Activated CD4-positive, CD25-positive, alpha-beta regulatory T cell treated with anti-CD3 and anti-CD28 coated beads, Interleukin-2, amount 50 U/mL, for 72 hours (primary cell): ENCODE data around the gene DZIP3.

Experiments used
- DNase-seq: peaks from one replicate; pipeline ENCODE4 v3.0.0; 2021

The DZIP3 gene

DNA sequence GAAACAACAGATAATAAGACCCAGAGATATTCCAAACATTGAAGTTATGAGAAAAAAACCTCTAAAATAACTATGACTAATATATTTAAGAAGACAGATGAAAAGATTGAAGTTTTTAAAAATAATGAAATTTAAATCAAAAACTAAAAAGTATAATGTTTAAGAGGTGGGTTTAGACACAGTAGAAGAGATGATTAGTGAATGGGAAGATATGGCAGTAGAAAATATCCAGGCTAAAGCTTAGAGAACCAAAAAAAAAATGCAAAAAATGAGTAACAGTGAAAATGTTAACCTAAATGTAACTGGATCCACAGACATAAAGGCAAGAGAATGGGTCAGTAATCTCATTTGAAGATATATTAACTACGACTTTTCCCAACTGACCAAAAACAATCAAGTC is 115.5 kb downstream of the DZIP3 start:
- no peak for DNase-seq

DNA sequence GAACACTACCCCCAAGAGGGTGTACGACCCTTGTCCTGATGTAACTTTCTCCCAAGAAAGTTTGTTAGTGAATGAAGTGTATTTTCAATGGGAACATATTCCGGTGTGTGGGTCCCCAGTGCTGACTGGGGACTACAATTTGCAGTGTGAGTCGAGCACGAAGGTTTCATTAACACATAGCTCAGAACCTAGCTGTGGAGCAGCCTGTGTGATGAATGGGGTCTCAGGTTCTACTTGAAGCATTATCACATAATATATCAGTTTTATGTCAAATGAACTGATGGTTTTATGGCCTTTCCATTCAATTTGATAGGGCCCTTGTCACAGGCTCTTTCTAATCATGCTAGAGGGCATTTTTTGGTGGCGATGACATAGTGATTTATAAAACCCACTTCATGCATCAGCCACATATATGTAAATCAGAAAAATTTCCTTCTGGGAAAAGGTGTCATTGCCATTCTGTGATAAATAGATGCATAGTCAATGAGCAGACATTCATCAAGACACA is 123.5 kb downstream of the DZIP3 start:
- DNase-seq, result no peak

DNA sequence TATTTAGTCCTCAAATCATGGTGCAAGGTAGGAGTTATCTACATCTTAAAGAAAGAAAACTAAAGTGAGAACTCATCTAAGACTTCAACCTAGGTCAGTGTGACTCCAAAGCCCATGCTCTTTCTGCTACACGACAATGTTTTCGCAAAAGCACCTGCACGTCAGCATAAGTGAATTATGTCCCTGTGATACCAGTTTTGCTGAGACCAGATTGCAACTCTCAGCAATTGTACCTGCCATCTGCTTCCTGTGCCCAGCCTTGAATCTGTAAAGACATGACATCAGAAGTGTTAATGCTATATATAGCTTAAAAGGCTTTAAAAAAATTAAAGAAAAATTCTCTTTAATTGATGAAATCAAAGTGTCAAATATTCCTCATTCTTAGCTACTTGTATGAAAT is 124.3 kb downstream of the DZIP3 start:
- DNase-seq, result no peak

DNA sequence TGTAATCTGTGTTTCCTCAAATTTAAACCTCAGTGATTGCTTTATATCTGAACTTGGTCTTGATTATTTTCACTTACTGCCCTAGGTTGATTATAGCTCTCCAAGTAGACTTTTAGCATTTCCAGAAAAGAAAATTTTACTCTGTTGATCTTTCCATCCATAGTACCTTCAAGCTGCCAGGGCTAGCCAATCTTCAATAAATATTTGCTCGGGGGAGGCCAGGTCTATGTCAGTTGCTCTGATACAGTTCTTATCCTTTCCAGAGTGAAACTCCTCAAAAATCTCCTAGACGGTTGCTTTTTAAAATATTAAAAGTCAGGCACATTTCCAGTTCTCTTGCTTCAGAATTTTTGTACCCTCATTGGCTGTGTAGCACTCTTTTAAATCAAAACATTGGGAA is 128.9 kb downstream of the DZIP3 start:
- DNase-seq, result no peak

- no peak for DNase-seq
Observed at GRCh38 chr3:108719178-108719806, 129.8 kb downstream of the DZIP3 start.

- no peak for DNase-seq
Observed at GRCh38 chr3:108722724-108723123, 133.2 kb downstream of the DZIP3 start.

GRCh38 chr3:108724101-108724500 is 134.6 kb downstream of the DZIP3 start:
- no peak for DNase-seq

DNA sequence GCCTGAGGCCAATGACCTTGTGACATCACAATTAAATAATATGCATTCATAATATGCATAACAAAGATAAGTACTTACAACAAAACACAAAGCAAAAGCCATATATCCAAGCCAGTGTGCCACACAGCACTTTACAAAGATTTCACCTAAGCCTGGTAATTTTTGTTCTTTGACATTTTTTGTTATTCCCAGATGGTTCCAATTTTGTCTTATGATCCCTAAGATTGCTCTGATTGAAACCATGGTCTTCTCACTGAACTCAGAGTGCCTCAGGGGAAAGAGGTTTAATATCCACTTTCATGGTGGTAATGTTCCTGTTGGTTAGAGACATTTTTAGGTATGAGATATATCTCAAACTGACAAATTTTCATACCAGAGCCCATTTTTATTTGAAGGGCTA is 138.6 kb downstream of the DZIP3 start:
- DNase-seq, result no peak

GRCh38 chr3:108728934-108729333 is 139.4 kb downstream of the DZIP3 start:
- DNase-seq, result no peak

GRCh38 chr3:108736821-108737220 is 147.3 kb downstream of the DZIP3 start:
- DNase-seq, result no peak

GRCh38 chr3:108742929-108743328 is 153.4 kb downstream of the DZIP3 start:
- no peak for DNase-seq
